HS-27A (cell line): ENCODE results near the gene ZSWIM7.
"Not testable (repeated sequence)": the region's sequence is repeated elsewhere in the genome, so short reads cannot be mapped to it uniquely, and the experiment has no call there.

Experiments used
- DNase-seq: peaks from one replicate; pipeline ENCODE4 v3.0.0-alpha.2; 2012; ENCODE audit warnings: low read depth, missing footprints

Gene ZSWIM7

DNA sequence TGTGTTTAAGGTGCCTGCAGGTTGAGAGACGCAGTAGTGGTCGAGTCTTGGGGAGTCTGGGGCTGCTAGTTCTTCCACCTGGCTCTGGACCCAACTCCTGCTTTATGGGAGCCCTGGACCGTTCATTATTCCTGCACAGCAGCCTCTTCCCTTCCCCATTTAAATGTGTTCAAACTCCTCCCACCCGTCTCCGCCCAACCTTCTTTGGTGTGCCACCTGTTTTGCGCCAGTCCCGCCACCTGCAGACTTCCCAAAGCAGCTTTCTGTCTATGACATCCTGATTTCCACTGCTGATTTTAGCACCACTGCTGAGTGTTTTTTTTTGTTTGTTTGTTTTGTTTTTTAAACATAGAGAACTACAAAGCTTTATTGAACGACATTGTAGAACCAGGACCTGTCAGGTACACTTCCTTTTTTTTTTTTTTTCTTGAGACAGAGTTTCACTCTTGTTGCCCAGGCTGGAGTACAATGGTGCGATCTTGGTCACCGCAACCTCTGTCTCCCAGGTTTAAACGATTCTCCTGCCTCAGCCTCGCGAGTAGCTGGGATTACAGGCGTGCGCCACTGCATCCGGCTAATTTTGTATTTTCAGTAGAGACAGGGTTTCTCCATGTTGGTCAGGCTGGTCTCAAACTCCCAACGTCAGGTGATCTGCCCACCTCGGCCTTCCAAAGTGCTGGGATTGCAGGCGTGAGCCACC is 41.7 kb downstream of the ZSWIM7 start:
- no peak for DNase-seq

GRCh38 chr17:15957206-15957605 is 42.3 kb downstream of the ZSWIM7 start:
- no peak for DNase-seq

GRCh38 chr17:15955793-15956541 is 43.5 kb downstream of the ZSWIM7 start:
- no peak for DNase-seq

GRCh38 chr17:15954222-15954621 is 45.3 kb downstream of the ZSWIM7 start:
- peak; percentile 100 for DNase-seq

- DNase-seq: no peak
These were observed 46.4 kb downstream of the ZSWIM7 start for GRCh38 chr17:15952916-15953790.

DNA sequence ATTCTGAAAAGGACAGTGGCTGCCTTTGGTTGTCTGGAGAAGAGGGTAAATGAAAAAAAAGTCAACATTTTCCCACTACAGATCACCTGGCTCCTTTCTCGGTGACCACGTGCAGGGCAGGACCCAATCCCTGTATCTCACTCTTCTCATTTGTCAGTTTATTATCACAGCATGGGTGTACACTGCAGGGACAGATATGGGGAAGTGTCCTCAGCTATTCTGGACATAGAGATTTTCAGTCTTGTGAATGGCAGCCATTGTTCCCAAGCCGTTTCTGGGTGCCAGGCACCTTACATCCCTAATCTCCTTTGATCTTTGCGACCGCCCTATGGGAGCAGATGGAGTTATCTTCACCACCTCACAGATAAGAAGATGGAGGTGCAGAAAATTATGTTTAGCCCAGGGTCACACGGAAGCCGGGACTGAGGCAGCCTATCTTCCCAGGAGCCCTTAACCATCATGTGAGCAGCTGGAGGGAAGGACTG is 47.4 kb downstream of the ZSWIM7 start:
- no peak for DNase-seq

- DNase-seq: no peak
These were observed 48.0 kb downstream of the ZSWIM7 start for GRCh38 chr17:15951368-15952047.

DNA sequence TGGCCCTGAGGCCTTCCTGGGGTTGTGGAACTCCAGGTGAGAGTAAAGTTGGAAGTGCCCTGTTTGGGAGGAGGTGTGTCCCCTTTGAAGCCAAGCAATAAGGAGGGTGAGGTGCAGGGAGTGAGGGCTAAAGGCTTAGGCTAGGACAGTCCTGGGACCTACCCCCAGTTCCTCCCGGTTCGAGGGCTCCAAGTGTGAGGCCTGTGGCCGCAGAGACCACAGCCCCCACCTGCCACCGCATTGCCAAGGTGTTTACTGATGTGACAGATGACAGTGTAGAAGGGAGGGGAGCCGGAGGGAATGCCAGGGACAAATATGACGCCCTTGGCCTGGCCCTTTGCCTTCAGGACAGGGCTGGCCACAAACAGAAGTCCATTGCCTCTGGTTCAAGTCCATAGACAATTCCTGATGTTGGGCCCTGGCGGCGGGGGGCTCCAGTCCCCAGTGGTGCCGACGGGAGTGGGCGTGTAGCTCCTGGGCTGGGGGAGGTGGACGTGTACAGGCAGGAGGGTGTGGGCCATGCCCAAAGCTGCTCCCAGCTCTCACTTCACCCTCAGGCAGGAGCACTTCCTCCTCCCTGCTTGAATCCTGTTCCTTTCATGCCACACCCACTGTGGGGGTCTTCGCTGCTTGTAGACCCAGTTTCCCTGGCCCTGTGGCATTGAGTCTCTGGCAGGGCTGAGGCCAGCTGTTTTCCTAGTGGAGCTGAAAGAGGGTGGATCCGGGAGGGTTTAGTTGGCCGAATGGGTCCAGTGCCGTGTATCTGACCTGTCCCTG is 51.3 kb downstream of the ZSWIM7 start:
- no peak for DNase-seq

DNA sequence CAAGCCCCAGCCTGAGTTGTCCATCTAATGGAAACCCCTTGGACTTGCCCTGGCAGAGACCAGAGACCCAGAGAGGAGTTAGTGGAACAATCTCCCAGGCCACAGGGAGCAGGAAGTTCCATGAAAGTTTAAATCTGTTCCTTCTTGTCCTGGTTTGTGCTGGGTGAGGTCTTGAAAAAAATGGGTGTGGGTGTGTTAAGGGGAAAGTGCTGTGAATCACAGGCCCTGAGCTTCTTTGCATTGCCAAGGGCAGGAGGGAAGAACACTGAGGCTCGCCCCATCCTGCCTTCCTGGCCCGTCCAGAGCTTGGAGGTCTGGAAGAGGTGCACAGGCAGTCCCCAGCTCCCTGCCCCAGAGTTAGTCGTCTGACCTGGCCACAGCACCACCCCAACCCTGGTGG is 52.2 kb downstream of the ZSWIM7 start:
- DNase-seq: no peak

DNA sequence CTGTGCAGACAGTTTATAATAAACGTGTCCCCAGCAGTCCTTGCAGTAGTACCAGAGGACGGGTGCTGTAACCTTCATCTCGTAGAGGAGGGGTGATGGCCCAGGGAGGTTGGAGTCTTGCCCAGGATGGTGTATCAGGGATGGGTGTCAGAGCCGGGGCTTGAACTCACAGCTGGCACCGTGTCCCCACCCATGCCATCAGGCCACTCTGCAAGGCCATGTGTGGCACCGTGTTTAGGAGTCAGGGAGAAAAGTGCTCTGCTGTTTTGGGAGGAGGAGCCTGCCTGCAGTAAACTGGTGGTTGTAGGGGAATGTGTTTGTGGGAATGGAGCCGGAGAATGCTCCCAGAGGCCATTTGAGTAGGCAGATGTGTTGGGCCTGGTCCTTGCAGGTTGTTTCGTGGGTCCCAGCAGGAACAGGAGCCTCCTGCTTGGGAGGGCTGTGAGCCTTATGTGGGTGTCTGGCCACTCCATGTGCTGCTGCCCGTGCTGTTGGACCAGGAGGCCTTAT is 52.8 kb downstream of the ZSWIM7 start:
- DNase-seq: no peak

DNA sequence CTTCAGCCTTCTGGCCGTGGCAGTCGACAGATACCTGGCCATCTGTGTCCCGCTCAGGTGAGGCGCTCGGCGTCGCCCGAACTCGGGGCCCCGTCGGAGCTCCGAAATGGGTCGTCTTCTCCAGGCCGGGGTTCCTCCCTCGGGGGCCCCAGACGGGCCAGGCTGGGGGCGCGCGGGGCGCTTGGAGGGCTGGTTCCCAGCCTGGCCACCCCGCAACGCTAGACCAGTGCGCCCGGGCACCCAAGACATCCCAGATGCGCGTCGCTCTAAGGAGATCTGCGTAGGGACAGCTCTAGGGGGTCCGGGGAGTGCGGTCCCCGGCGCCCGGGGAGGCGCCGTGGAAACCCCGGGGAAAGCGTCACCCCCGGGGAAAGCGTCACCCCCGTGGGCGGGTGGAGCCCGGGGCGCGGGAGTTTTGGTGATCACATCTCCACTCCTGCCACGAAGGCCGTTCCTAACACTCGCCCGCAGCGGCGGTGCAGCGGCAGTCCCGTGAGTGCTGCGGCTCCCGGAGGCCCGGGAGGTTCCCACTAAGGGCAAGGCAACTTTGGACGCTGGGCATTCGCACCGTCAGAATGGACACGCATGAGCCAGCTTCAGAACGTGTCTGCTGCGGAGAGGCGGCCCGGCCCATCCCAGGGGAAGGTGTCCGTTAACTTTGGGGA is 53.8 kb downstream of the ZSWIM7 start:
- DNase-seq: no peak

DNA sequence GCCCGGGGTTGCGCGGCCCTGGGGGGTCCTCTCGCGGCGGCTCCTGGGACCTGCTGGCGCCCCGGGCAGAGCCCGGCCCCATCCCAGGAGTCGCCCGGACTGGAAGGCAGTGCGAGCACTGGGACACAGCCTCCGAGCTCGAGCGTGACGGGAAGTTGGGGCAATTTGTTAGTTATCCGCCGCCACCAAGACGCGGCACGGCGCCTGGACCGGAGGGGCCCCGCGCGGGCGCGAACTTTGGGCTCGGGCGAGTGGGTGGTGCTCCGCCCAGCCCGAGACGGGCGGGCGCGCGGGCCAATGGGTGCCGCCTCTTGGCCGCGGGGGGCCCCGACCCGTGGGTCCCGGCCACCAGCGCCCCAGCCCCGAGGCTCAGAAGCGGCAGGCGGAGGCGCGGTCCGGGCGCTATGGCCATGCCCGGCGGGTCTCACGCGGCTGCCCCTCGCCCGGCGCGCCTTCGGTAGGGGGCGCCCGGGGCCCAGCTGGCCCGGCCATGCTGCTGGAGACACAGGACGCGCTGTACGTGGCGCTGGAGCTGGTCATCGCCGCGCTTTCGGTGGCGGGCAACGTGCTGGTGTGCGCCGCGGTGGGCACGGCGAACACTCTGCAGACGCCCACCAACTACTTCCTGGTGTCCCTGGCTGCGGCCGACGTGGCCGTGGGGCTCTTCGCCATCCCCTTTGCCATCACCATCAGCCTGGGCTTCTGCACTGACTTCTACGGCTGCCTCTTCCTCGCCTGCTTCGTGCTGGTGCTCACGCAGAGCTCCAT is 54.6 kb downstream of the ZSWIM7 start, which contains the start of gene ADORA2B:
ADORA2B (plus strand) TSS at position 372 of the 768 bp plus-strand sequence; CDS start at position 491, 119 bp downstream.
- no peak for DNase-seq

DNA sequence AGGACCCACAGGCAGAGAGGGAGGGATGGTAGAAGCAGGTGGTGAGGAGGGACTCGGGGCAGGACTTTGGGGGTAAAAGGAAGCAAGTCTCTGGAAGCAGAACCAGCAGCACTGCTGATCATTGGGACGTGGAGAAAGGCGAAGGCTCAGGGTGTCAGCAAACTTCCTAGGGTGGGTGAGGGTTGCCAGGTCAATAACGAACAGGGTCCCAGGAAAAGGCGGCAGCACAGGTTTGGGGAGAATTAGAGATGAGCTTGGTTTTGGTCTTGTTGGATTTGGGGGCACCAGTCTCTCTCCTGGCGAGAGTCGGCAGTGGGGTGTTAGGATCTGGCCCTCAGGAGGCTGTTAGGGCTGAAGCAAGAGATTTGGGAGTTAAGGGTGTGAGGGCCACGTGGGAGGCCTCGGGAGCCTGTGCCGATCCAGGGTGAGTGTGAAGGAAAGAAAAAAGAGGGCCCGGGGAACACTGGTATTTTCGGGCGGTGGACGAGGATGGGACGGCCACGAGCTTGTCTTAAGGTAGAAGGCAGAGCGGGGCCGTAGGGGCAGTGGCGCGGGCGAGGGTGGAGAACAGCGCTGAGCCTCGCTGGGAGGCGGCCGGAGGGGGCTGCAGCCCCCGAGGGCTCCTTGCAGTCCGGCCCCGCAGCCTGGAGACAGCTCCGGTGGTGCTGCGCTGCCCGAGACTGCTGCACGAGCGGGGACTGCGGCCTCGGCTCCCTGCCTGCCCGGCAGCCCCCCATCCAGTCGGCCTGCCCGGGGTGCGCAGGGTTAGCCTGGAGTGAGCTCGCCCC is 55.3 kb downstream of the ZSWIM7 start:
- DNase-seq: no peak

- no peak for DNase-seq
These were observed 57.2 kb downstream of the ZSWIM7 start for GRCh38 chr17:15942207-15942833.

- no peak for DNase-seq
These were observed 57.7 kb downstream of the ZSWIM7 start for GRCh38 chr17:15941781-15942180.

- not testable (repeated sequence) for DNase-seq
These were observed 63.0 kb downstream of the ZSWIM7 start for GRCh38 chr17:15936481-15936880.

DNA sequence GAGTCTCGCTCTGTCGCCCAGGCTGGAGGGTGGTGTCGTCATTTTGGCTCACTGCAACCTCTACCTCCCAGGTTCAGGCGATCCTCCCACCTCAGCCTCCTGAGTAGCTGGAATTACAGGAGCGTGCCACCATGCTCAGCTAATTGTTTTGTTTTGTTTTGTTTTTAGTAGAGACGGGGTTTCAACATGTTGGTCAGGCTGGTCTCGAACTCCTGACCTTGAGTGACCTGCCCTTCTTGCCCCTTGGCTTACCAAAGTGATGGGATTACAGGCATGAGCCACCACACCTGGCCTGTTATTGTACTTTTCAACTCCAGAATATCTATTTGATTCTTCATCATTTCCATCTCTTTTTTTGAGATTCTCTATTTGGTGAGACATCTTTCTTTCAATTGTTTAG is 63.6 kb downstream of the ZSWIM7 start:
- DNase-seq: no peak

GRCh38 chr17:15934866-15935265 is 64.6 kb downstream of the ZSWIM7 start:
- DNase-seq: no peak
